HEK293 (cell line): ENCODE data around the gene NIN.

Source experiments
- RBAK ChIP-seq: fragments of 450-650 bp; formaldehyde crosslinking; IDR thresholded peaks from 2 replicates; pipeline ENCODE4 v1.5.1; 2016; ENCODE audit warnings: missing biosample characterization, missing genetic modification characterization
- ZNF214 ChIP-seq: fragments of 450-650 bp; formaldehyde crosslinking; IDR thresholded peaks from 2 replicates; pipeline ENCODE4 v1.5.1; 2017; ENCODE audit warnings: missing biosample characterization, mild to moderate bottlenecking, missing genetic modification characterization, borderline replicate concordance
- TF ChIP-seq, protein P1 (sequence below): fragments of 450-650 bp; formaldehyde crosslinking; IDR thresholded peaks from 2 replicates; pipeline ENCODE4 v1.5.1; 2016; ENCODE audit warnings: missing biosample characterization, missing genetic modification characterization

DNA sequence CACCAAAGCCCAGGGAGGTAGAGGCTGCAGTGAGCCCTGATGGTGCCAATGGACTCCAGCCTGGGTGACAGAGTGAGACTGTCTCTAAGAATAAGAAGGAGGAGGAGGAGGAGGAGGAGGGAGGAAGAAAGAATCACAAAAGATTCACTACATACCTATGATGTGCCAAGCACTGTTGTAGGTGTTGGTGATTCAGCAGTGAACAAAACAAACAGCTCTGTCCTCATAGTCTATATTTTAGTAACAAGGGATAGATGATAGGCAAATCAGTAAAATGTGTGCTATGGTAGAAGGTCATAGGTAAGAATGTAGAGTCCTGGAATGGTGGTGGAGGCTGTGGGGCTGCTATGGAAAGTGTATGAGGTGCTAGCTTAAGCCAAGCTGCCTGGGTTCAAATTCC is 22.9 kb upstream of the NIN start:
- TF ChIP-seq, protein P1, sequence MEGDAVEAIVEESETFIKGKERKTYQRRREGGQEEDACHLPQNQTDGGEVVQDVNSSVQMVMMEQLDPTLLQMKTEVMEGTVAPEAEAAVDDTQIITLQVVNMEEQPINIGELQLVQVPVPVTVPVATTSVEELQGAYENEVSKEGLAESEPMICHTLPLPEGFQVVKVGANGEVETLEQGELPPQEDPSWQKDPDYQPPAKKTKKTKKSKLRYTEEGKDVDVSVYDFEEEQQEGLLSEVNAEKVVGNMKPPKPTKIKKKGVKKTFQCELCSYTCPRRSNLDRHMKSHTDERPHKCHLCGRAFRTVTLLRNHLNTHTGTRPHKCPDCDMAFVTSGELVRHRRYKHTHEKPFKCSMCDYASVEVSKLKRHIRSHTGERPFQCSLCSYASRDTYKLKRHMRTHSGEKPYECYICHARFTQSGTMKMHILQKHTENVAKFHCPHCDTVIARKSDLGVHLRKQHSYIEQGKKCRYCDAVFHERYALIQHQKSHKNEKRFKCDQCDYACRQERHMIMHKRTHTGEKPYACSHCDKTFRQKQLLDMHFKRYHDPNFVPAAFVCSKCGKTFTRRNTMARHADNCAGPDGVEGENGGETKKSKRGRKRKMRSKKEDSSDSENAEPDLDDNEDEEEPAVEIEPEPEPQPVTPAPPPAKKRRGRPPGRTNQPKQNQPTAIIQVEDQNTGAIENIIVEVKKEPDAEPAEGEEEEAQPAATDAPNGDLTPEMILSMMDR (tag by site-specific recombination): no peak
- TF ChIP-seq RBAK (tag by site-specific recombination) (no peak), ZNF214 (no peak)
